Chondrocyte (in vitro differentiated cells): ENCODE results near the gene BMX. TPM values are rescaled to one million over a fixed set of nuclear protein-coding genes. Genes with fewer than 3 reads are reported as not detected.

Source experiments
- DNase-seq: peaks from one replicate; pipeline ENCODE4 v3.0.0; 2021; ENCODE audit warnings: mixed read lengths, low spot score
- H3K27ac Mint-ChIP-seq: one replicate; pipeline ENCODE4 v1.8.0; 2021; ENCODE audit warnings: mild to moderate bottlenecking, moderate library complexity, mixed read lengths; ENCODE audit not compliant: unreplicated experiment
- H3K27me3 Mint-ChIP-seq: 2 replicates; pipeline ENCODE4 v1.8.0; 2021; ENCODE audit warnings: low read depth, mixed read lengths
- H3K36me3 Mint-ChIP-seq: 2 replicates; pipeline ENCODE4 v1.8.0; 2021; ENCODE audit warnings: low read depth, mixed read lengths
- H3K4me1 Mint-ChIP-seq: 2 replicates; pipeline ENCODE4 v1.8.0; 2021; ENCODE audit warnings: low read depth, mild to moderate bottlenecking, mixed read lengths
- H3K4me3 Mint-ChIP-seq: one replicate; pipeline ENCODE4 v1.8.0; 2021; ENCODE audit warnings: mild to moderate bottlenecking, moderate library complexity, mixed read lengths; ENCODE audit not compliant: unreplicated experiment
- H3K9me3 Mint-ChIP-seq: 2 replicates; pipeline ENCODE4 v1.8.0; 2021; ENCODE audit warnings: low read depth, mixed read lengths
- total RNA-seq: library from RNA; stranded (reverse); gene quantifications from 3 replicates; pipeline ENCODE4 v1.2.1, GENCODE V29; 2021
- TF ChIP-seq, protein P1 (sequence below): fragments of 200-600 bp; sonication (generic); IDR thresholded peaks from 2 replicates; pipeline ENCODE4 v1.5.0; 2021; ENCODE audit warnings: antibody characterized with exemption, mild to moderate bottlenecking, moderate library complexity

The BMX gene
- total RNA-seq, 1 donor from 2014 or later: not detected

DNA sequence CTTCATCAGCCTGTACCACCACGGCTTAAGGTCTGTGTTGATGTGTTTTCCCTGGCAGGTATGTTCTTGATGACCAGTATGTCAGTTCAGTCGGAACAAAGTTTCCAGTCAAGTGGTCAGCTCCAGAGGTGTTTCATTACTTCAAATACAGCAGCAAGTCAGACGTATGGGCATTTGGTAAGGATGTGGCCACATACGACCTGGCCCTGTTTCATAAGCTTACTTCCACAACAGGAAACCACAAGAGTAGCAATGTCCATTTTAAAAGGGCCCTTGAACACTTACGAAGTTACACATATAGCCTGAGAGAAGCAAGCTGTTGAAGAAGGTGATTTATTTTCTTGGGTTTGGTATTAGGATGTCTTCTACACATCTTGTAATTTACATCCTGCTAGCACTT is 46.1 kb downstream of the BMX start:
- Mint-ChIP-seq H3K27me3 (peaks cover 6% of the 10 kb centered on the region), H3K27ac (no peak overlapping the region), H3K9me3 (peaks cover 2% of the 10 kb centered on the region), H3K36me3 (no peaks in the 10 kb centered on the region), H3K4me1 (no peaks in the 10 kb centered on the region), H3K4me3 (no peak overlapping the region)
- TF ChIP-seq, protein P1, sequence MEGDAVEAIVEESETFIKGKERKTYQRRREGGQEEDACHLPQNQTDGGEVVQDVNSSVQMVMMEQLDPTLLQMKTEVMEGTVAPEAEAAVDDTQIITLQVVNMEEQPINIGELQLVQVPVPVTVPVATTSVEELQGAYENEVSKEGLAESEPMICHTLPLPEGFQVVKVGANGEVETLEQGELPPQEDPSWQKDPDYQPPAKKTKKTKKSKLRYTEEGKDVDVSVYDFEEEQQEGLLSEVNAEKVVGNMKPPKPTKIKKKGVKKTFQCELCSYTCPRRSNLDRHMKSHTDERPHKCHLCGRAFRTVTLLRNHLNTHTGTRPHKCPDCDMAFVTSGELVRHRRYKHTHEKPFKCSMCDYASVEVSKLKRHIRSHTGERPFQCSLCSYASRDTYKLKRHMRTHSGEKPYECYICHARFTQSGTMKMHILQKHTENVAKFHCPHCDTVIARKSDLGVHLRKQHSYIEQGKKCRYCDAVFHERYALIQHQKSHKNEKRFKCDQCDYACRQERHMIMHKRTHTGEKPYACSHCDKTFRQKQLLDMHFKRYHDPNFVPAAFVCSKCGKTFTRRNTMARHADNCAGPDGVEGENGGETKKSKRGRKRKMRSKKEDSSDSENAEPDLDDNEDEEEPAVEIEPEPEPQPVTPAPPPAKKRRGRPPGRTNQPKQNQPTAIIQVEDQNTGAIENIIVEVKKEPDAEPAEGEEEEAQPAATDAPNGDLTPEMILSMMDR: no peak
- no peak for DNase-seq

DNA sequence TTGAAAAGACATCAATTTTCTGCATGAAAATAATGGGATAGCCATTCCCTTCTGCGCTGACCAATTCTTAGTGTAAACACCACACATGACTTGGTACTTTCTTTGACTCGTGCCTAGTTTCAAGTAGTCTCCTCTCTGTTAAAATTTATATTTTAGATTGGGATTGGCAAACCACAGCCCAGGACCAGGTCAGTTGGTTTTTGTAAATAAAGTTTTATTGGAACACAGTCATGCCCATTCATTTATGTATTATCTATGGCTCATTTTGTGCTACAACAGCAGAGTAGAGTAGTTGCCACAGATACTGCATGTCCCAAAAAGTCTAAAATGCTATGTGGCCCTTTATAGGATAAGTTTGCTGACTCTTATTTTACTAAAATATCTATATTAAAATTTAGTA is 46.7 kb downstream of the BMX start:
- H3K9me3 Mint-ChIP-seq: peaks cover 2% of the 10 kb centered on the region
- H3K27ac Mint-ChIP-seq: no peak overlapping the region
- H3K4me3 Mint-ChIP-seq: no peak overlapping the region
- no peaks in the 10 kb centered on the region for H3K4me1 Mint-ChIP-seq
- peaks cover 6% of the 10 kb centered on the region for H3K27me3 Mint-ChIP-seq
- TF ChIP-seq, protein P1: no peak
- no peak for DNase-seq
- no peaks in the 10 kb centered on the region for H3K36me3 Mint-ChIP-seq

DNA sequence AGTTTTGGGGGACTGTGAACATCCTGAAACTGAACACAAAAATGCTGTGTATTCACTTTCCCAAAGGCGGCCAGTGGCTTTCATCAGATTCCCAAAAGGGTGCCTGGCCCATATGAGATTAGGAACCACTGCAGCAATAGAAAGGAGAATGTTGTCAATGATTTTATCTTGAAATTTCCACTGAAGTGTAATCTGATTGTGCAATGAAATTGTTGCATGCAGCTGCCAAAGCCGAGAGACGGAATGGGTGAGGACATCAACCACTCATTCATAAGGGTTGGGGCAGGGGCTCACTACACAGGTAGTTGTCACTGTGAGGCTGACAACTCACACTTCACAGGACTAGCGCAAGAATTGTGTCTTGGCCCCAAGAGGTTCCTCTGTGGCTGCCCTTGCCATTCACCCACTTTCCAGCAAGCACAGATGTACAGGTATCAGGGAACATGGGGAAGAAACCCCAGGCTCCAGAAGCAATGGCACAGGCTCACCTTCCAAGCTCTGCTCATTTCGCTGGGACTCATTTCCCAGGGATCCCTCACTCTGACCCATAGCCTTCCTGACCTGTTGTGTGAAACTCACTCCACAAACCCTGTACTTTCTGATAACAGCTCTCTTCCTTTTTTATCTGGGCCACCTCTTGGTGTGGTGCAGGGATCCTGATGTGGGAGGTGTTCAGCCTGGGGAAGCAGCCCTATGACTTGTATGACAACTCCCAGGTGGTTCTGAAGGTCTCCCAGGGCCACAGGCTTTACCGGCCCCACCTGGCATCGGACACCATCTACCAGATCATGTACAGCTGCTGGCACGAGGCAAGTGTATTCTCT is 48.8 kb downstream of the BMX start:
- H3K36me3 Mint-ChIP-seq: no peaks in the 10 kb centered on the region
- no peaks in the 10 kb centered on the region for H3K4me1 Mint-ChIP-seq
- H3K9me3 Mint-ChIP-seq: peaks cover 2% of the 10 kb centered on the region

DNA sequence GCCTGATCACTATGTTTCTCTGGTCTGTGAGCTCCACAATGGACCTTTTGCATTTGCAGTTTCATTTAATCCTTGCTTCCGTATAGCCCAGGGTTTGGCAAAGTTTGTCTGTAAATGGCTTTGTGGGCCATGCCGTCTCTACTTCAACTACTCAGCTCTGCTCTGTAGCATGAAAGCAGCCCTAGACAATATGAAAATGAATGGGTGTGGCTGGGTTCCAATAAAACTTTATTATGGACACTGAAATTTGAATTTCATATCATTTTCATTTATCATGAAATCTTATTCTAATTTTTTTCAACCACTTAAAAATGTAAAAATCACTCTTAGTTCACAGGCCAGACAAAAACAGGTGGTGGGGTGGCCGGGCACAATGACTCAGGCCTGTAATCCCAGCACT is 58.6 kb downstream of the BMX start:
- no peaks in the 10 kb centered on the region for H3K36me3 Mint-ChIP-seq
- H3K27ac Mint-ChIP-seq: no peak overlapping the region
- no peaks in the 10 kb centered on the region for H3K4me1 Mint-ChIP-seq
- TF ChIP-seq, protein P1: no peak
- H3K9me3 Mint-ChIP-seq: no peaks in the 10 kb centered on the region
- H3K27me3 Mint-ChIP-seq: peaks cover 14% of the 10 kb centered on the region
- H3K4me3 Mint-ChIP-seq: no peak overlapping the region
- DNase-seq: no peak

More for the DNA sequence above, 48.8 kb downstream of the BMX start:
- TF ChIP-seq, protein P1: no peak
- no peak for DNase-seq
- H3K27me3 Mint-ChIP-seq: peaks cover 6% of the 10 kb centered on the region
- no peak overlapping the region for H3K27ac Mint-ChIP-seq
- H3K4me3 Mint-ChIP-seq: no peak overlapping the region

DNA sequence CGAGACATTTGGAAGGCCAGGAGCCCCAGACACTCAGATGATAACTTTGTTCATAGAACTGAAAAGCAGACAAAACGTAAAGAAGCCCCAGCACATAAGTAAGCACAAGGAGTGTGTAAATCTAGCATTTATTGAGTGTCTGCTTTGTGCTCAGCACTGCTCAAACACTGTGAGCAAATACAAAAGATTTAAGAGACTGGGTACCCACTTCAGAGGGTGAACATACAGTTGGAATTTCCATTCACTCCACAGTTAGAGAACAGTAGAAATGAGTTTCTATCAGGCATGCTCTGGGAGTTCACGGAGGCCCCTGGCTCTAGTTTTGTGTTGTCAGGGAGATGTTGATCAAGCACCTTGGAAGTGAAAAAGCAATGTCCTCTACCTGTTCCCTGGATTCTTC is 60.3 kb downstream of the BMX start:
- Mint-ChIP-seq H3K4me1 (no peaks in the 10 kb centered on the region), H3K27me3 (peaks cover 16% of the 10 kb centered on the region), H3K9me3 (no peaks in the 10 kb centered on the region), H3K27ac (no peak overlapping the region), H3K36me3 (no peaks in the 10 kb centered on the region), H3K4me3 (no peak overlapping the region)
- TF ChIP-seq, protein P1: no peak
- no peak for DNase-seq
